Lung (tissue), 12 donors: ENCODE results near the gene SPECC1. TPM values are rescaled to one million over a fixed set of nuclear protein-coding genes. Genes with fewer than 3 reads are reported as not detected.

Experiments used
- ATAC-seq: fragments of 200-7000 bp; cut with Tn5 transposase; one replicate; pipeline ENCODE4 v1.9.1; 2020; ENCODE audit warnings: moderate number of reproducible peaks; ENCODE audit not compliant: insufficient read depth, low FRiP score
- DNase-seq, 3 donors: peaks; one replicate each; pipeline ENCODE4 v3.0.0-alpha.2; 2013 to 2017
- H3K27ac ChIP-seq, 2 donors: one replicate each; pipeline ENCODE4 v1.5.1; 2013; ENCODE audit warnings: mild to moderate bottlenecking in 2 of 2, moderate library complexity in 2 of 2, control low read depth in 1 of 2, inconsistent platforms in 1 of 2, low read depth in 1 of 2, low read length in 1 of 2
- H3K27me3 ChIP-seq, 3 donors: one replicate each; pipeline ENCODE4 v1.5.1; 2013; ENCODE audit warnings: low read length in 2 of 3; ENCODE audit not compliant: control insufficient read depth in 3 of 3, insufficient read depth in 3 of 3
- H3K36me3 ChIP-seq, 4 donors: one replicate each; pipeline ENCODE4 v1.5.1; 2013; ENCODE audit warnings: low read length in 4 of 4, mild to moderate bottlenecking in 1 of 4, moderate library complexity in 1 of 4; ENCODE audit not compliant: control insufficient read depth in 4 of 4, insufficient read depth in 4 of 4
- H3K4me1 ChIP-seq, 5 donors: one replicate each; pipeline ENCODE4 v1.5.1; 2013; ENCODE audit warnings: low read length in 5 of 5, mild to moderate bottlenecking in 2 of 5, moderate library complexity in 1 of 5; ENCODE audit not compliant: control insufficient read depth in 5 of 5, insufficient read depth in 5 of 5
- H3K4me3 ChIP-seq: one replicate; pipeline ENCODE4 v1.5.1; 2013; ENCODE audit warnings: mild to moderate bottlenecking, control low read depth, moderate library complexity
- H3K9ac ChIP-seq, 2 donors: one replicate each; pipeline ENCODE4 v1.5.1; 2013; ENCODE audit warnings: low read length in 2 of 2, control low read depth in 1 of 2; ENCODE audit not compliant: insufficient read depth in 1 of 2
- H3K9me3 ChIP-seq, 4 donors: one replicate each; pipeline ENCODE4 v1.5.1; 2013; ENCODE audit warnings: low read length in 3 of 4, mild to moderate bottlenecking in 1 of 4, moderate library complexity in 1 of 4; ENCODE audit not compliant: control insufficient read depth in 4 of 4, insufficient read depth in 3 of 4
- CTCF ChIP-seq: IDR thresholded peaks from 2 replicates; pipeline ENCODE4 v1.5.1; 2012; ENCODE audit warnings: mild to moderate bottlenecking; ENCODE audit errors: control extremely low read depth, extremely low read depth
- WGBS, 2 donors: extraction: QIAGEN DNeasy Blood & Tissue Kit; methylation state at CpG; one replicate each; pipeline ENCODE4 v1.1.7; 2013; 5-methylcytosine and 5-hydroxymethylcytosine counted together
- polyA plus RNA-seq, 2 donors: library from polyadenylated mRNA; stranded (reverse); fragments of 200-250 nt; gene quantifications; one replicate each; pipeline ENCODE4 v1.2.1, GENCODE V29; 2013
- total RNA-seq, 2 donors: library from RNA; depleted of rRNA in 1 of 2; stranded (reverse); fragments of >200 nt in 1 of 2; gene quantifications; one replicate each; pipeline ENCODE4 v1.2.1, GENCODE V29; 2014 to 2021
- donor health status: control.
- donor health status: control.
- donor health status: Bipolar disorder and iron deficiency.
- donor health status: healthy.
- donor health status: DM: yes; HTN: yes; CAD: no.

Gene SPECC1
- total and polyA plus RNA-seq, 4 donors = 8.8 to 27.1 (median 14.7) TPM

- Histone ChIP-seq H3K27me3 (no peaks in the 10 kb centered on the region), H3K36me3 (no peaks in the 10 kb centered on the region), H3K9me3 (no peaks in the 10 kb centered on the region), H3K4me3 (no peak overlapping the region), H3K9ac (no peak overlapping the region), H3K27ac (no peak overlapping the region), H3K4me1 (no peaks in the 10 kb centered on the region)
- WGBS, 2 donors = 36 to 46% methylated on average over 4 of the region's 4 CpGs
- ATAC-seq = no peak
- no peak for TF ChIP-seq CTCF
- DNase-seq = no peak
Measured at GRCh38 chr17:19991252-19991885, 17.8 kb upstream of the SPECC1 start.

DNA sequence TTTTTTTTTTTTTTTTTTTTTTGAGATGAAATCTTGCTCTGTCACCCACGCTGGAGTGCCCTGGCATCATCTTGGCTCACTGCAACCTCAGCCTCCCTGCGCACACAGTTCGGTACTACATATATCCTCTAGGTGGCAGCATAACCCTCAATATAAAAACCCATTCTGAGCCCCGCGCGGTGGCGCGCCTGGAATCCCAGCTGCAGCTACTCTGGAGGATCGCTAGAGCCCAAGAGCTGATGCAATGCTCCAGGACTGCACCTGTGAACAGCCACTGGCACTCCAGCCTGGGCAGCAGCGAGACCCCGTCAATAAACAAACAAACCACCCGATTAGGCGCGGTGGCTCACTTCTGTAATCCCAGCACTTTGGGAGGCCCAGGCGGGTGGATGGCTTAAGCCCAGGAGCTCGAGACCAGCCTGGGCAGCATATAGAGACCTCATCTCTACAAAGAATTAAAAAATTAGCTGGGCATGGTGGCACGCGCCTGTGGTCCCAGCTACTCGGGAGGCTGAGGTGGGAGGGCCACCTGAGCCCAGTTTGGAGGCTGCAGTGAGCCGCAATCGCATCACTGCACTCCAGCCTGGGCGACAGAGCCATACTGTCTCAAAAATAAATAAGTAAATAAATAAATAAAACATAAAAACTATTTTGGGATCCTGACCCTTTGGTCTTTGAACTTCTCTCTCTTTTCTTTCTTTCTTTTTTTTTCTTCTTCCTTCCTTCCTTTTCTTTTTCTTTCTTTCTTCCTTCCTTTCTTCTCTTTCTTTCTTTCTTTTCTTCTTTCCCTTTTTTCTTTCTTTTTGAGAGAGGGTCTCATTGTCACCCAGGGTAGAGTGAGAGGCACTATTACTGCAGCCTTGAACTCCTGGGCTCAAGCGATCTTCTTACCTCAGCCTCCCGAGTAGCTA, 16.1 kb upstream of the SPECC1 start:
- peak; percentile 89 to 93 (median 90) for DNase-seq
- Histone ChIP-seq H3K27ac (no peak overlapping the region), H3K36me3 (no peaks in the 10 kb centered on the region), H3K9ac (no peak overlapping the region), H3K4me3 (no peak overlapping the region), H3K9me3 (no peaks in the 10 kb centered on the region), H3K4me1 (no peaks in the 10 kb centered on the region), H3K27me3 (no peaks in the 10 kb centered on the region)
- ATAC-seq = peak; percentile 96
- peak; percentile 65 for TF ChIP-seq CTCF
- WGBS, 2 donors = 28 to 32% methylated on average over 24 of the region's 24 CpGs

DNA sequence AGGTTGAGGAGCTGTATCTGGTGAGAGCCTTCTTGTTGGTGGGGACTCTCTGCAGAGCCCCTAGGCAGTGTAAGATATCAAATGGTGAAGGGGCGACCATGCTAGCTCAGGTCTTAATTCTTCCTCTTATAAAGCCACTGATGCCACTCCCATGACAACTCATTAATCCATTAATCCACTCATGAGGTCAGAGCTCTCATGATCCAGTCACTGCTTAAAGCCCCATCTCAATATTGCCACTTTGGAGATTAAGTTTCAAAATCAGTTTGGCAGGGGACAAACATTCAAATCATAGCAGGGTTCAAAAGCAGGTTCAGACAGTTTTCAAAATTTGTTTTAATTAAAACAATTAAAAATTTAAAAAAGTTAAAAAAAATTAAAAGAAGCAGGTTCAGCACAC, 13.1 kb upstream of the SPECC1 start:
- WGBS, 2 donors = 71 to 84% methylated on average over 1 of the region's 1 CpG
- no peak overlapping the region for H3K27ac ChIP-seq
- H3K36me3 ChIP-seq = no peaks in the 10 kb centered on the region
- TF ChIP-seq CTCF = no peak
- no peak for ATAC-seq
- H3K4me3 ChIP-seq = no peak overlapping the region
- no peaks in the 10 kb centered on the region for H3K27me3 ChIP-seq
- H3K4me1 ChIP-seq = no peaks in the 10 kb centered on the region
- no peak for DNase-seq
- no peak overlapping the region for H3K9ac ChIP-seq
- no peaks in the 10 kb centered on the region for H3K9me3 ChIP-seq
